ENCODE measurements around the gene SHISA4.

- no peak for TF ChIP-seq CTCF (IDR thresholded peaks at IDR 0.05)
- no peak for TF ChIP-seq EZH2 (IDR thresholded peaks at IDR 0.05; ENCODE audit: borderline replicate concordance, insufficient read depth, low read depth, low read length, poor library complexity, severe bottlenecking)
These were observed 7.6 kb upstream of the SHISA4 start for GRCh38 chr1:201880928-201881571.
